ENCODE results near the gene SOX14.

SOX14 gene

DNA sequence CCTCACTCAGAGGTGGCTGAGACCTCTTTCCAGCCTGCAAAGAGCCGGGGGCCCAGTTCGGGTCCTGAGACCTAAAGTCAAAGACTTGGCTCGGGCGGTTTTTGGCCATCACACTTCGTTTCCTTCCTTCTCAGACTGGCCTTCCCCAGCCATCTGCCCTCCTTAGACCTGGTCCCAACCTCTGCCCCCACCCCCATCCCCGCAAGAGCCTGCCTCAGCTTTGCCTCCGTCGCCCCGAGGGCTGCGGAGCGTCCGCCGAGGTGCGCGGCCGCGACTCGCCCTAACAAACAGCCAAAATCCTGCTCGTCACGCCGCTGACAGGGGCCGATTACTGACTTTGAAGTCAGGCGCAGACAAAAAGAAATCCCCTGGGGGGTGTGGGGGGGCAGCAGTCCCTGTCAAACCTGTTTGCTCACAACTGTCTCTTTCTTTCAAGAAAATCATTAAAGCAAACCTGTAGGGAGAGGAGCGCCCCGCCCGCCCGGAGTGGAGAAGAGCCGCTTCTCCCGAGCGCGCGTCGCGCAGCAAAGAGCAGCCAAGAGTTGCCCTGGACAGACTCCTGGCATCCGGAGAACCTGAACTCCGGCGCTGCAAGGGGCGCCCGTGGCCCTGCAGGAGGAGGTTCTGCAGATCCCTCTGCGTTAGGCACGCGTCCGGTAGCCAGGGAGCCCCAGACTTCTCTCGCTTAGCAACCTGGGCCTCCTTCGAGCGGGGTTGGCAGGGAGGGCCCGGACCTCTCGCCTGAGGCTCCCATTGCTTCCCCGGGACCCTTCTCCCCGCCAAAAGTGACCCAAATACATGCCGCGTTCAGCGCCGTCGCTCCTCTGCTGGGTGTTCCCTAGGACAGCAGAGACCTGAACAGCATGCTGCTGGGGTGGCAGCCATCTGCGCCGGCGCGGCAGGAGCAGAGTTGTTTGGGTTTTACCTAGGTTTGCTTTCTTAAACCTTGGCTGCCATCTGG lies 4.5 kb downstream of the SOX14 start:
- no peak for DNase-seq

- no peak for DNase-seq
Observed at GRCh38 chr3:137769322-137770065, 5.4 kb downstream of the SOX14 start.

GRCh38 chr3:137770066-137770834 lies 6.1 kb downstream of the SOX14 start:
- no peak for DNase-seq

- no peak for DNase-seq
Observed at GRCh38 chr3:137770835-137771399, 6.8 kb downstream of the SOX14 start.

GRCh38 chr3:137771401-137772213 lies 7.5 kb downstream of the SOX14 start:
- DNase-seq: no peak

DNA sequence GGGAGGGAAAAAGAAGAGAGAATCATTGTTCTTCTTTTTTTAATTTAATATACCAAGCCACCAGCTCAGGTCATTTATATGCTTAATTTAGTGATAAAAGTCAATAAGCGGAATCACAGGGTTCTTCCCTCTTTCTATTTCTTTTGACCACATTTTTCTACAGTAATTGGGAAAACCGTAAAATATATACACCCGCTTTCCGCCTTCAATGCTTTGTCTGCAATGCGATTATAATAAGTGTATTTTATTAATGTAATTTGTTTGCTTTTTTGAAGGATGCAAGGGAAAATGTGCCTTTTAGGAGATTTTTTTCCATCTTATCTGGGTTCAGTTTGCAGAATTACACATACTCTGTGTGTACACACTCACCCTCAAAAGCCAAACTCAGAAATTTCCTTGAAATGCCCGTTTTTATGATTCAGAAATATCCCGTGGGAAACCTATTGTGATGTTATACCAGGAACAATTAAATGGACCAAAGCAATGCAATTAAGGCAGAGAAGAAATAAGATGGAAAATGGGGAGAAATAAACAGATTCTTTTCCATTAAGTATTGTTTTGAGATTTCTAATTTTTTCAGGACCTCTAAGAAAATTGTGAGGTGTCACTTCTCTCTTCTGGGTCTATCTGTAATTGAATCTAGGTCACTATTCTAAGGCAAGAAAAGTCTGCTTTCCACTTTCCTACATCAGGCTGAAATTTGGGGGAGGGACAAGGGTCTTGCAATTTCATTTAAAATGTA lies 8.3 kb downstream of the SOX14 start:
- no peak for DNase-seq

GRCh38 chr3:137778941-137779340 lies 14.8 kb downstream of the SOX14 start:
- no peak for DNase-seq

DNA sequence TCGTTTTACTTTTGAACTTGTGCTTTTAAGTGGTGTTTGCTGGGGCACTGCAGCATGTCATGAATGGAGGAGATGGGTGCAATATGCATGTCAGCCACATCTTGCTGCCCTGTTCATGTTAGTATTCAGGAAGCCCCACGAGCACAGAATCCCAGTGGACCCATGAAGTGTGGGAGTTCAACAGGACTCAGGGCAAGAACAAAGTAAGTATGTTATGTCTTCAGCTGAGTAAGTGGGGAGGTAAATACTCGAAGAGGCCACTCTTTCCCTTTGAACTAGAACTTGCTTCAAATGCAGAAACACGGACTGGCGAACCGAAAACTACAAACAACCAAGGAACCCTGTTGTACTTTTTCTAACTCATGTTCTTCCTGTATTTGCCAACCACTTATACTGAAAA lies 23.4 kb downstream of the SOX14 start:
- no peak for DNase-seq

DNA sequence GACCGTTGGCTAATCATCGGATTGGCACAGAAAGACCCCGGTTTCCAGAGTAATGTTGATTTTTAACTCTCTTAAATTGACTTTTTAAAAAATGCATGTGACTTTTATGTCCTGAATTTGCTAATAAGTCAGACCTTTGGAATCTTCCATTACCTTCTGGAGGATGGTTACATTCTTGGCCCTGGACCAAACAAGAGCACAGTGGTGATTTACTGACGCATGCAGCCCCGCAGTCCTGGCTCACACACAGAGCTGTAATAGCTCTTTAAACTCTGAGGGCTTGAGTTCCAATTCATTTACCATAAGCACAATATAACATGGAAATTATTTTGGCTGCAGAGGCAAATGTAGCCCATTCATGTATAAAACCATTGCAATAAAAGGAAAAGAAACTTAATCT lies 25.1 kb downstream of the SOX14 start:
- no peak for DNase-seq

- no peak for DNase-seq
Observed at GRCh38 chr3:137792626-137793271, 28.6 kb downstream of the SOX14 start.

GRCh38 chr3:137796993-137797392 lies 32.9 kb downstream of the SOX14 start:
- DNase-seq: no peak

GRCh38 chr3:137803215-137803614 lies 39.1 kb downstream of the SOX14 start:
- DNase-seq: no peak

DNA sequence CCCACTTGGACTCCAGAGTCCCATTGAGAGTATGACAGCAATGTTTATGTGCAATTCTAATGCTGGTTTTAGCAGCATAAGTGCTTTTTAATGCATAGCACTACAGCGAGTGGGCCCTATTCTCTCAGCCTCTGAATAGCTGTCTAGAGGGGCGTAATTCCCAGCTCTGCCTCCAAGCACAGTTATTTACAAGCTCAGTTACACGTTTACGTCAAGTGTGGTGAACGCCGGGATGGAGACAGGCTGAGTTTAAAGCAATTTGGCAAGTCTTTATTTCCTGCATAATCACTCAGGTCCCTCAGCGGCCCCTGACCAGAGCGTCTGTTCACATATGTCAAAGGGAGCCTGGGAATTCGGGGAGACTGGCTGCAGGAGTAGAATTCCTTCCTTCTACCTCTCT lies 43.9 kb downstream of the SOX14 start:
- no peak for DNase-seq

- DNase-seq: no peak
Observed at GRCh38 chr3:137809509-137809908, 45.4 kb downstream of the SOX14 start.

GRCh38 chr3:137812023-137812422 lies 47.9 kb downstream of the SOX14 start:
- no peak for DNase-seq

DNA sequence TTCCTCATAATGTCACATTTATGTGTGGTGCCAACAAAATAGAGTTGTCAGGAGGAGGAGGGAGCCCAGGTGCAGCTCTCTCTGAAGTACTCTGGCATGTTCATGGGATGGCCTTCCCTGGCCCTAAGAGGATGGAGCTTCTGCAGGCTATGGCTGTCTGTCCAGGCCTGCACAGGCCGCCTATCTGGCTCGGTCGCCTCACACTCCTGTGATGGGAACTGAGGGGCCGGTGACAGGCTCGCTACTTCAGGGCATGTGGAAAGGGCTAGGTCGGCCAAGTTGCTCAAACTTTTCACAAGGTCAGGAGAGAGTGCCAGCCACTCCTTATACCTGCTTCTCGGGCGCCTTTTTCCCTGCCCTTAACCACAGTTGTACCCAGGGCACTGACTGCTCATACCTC lies 51.1 kb downstream of the SOX14 start:
- DNase-seq: no peak

Measured in NCI-H2227 treated with DMSO at 0.1 percent for 48 hours (cell line).